Measurements from ENCODE around the gene NPHP4.
A peak's percentile ranks its signal among the peaks of the same experiment; 100 is the strongest.

Gene NPHP4

DNA sequence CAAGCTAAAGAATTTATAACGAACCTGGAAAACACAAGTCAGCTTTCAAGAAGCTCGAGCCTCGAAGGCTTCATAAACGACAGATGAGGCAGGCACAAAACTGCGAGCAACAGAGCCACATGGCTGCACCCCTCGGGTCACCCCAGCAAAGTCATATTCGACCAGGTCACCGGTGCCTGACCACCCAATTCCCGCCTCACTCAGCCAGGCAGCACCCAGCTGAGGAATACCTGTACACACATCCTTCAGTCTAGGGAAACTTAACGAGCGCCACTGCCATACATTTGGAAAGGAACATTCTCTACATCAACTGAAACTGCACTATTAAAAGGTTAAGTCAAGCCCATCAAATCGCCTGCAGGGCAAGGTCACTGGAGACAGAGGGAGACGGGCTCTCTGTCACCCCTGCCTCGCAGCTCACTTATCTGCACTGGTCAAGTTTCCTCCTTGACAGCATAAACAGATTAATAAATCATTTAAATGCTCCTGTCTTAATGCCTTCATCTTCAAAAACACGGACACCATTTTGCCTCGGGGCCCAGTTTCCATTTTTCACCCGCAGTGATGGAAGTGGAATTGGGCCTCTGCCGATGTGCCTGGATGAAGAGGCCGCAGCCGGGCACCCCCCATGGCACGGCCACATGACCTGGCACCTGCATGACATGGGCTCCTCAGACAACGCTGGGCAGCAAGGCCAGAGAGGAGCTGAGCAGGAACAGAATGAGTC is 20.6 kb downstream of the NPHP4 start:
- DNase-seq = peak in 1 of 14 donors; percentile 14

DNA sequence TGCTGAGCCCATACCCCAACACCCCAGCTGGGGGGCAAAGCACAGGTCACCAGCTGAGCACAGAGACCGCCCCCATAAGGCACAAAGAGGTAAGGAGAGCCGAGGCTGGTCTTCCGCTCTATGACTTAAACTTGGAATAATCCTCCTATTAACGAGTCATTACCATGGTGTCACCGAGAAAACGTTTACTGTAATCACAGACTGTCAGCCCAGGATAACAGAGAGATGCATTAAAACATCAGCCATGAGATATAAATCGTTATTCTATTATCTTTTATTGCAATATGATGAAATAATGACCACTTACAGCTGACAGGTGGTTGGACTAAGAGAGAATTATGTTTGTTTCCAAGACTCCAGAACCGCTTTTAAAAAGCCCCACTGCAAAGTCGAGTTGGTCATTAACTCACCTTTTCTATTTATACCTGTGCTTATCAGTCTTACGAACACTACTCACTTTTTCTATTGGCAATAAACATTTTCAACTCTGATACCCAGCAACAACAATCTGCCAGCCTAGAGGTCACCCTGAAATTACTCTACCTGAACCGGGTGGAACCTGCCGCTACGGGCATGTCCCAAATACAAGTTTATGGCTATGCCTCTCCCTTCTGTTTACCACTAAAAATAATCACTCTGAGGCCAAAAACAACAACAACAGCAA is 21.5 kb downstream of the NPHP4 start:
- no peak for DNase-seq

DNA sequence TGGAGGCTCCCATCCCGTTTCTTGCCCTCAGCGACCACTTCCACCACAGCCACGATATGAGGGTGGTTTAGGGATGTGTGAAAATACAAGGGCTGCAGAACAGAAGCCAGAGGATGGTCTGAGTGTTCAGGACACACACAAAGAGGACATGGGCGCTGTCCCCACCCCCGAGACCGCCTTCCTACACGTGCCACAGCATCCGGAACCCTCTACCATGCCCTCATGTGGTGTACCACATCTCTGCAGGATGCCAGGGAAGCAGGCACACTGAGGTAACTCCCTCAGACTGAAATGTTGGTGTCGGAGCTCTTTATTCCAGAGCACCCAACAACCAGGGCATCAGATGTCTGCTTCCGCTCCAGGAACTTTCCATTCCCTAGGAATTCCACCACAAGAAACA is 23.1 kb downstream of the NPHP4 start:
- DNase-seq = no peak

DNA sequence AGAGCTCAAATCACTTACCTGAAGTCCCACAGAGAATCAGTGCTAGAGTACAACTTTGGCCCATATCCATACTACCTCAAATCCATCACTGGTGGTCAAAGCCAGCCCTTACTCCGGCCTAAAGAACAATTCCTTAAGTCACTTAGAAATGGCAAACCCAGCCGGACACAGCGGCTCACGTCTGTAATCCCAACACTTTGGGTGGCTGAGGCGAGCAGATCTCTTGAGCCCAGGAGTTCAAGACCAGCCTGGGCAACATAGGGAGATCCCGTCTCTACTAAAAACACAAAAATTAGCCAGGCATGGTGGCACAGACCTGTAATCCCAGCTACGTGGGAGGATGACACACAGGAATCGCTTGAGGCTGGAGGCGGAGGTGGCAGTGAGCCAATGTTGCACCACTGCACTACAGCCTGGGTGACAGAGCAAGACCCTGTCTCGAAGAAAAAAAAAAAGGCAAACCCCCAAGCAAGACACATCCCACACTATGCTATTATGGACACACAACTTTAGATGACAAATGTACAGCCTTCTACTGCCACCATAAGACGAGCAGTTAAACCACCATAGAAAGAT is 24.0 kb downstream of the NPHP4 start:
- DNase-seq = no peak

DNA sequence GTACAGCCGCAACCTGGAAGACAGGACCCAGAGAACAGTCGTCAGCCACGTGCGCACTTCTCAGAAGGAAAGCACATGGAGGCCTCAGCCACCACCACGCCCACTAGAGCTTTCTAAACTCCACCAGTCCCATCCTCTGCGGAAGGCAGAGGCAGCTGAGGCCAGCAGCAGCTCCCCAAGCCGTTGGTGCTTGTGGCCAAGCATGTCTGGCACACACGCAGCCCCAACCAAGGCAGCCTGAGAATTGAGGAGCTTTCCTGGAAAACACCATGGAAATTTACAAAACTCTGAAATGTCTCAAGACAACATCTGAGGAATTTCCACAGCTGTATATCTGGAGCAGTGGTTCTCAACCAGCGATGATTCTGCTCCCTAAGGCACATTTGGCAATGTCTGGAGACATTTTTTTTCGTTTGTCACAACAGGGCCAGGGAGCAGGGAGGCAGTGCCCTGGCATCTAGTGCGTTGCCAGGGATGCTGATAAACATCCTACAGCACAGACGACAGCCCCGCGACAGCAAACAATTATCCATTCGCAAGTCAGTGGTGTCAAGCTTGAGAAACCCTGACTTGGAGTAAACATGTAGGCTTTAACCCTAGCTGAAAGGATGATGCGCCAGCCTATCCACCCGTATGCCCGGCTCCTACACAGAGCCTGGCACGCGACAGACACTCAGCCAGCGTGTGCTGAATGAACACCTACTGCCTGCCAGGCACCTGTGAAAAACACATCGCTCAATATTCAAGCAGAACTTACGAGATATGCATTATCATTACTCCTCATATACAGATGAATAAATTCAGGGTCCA is 24.7 kb downstream of the NPHP4 start:
- DNase-seq = peak in 1 of 14 donors; percentile 5

DNA sequence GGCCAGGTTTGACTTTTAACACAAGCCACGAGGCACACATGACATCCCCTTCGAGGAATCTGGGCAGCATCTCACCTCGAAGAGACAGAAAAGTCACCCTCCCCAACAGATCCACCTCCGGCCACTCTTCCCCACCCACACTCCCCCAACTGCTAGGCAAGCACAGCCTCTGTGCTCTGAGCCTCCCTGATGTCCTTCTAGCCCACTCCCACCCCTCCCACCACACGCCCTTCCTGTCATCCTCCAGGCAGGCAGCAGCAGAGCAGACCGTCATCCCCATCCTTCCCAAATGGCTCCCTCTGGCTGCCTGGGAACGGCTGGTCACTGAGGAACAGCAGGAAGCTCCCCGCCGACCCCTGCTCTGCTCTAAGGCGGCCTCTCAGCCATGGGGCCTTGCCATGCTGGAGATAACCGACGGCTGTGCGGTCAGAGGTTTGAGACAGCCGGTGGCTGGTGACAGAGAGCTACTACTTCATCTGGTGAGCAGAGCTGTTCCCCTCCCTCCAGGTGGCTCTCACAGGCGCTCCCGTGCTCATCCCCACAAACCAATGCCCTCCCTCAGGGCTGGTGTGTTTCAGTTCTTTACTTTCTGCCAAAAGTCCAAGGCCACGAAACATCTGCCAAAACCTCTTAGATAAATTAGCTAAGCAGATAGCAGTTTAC is 25.6 kb downstream of the NPHP4 start:
- DNase-seq = no peak

DNA sequence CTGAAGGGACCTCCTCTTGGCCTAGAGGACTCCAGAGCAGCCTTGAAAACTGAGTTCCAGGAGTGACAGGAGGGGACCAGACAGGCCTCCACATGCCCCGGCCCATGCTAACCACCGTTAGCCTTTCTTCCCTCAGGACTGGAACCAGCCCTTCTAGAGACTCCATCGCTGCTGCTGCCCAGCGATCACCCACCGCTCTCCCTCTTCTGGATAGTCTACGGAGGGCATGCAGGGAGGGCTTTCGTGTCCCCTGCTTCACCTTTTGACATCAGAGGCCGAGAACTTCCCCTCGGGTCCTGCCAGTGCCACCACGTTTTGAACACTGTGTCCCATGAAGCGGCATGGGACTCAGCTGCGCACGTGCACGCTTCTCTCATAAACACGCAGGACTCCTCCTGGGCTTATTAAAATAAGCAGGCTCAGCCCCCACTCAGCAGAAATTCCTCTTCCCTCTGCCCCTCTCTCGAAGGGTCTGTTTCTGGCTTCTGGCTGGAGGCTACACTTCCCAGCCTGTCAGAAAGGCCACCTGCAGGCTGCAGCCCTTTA is 26.6 kb downstream of the NPHP4 start:
- no peak for DNase-seq

DNA sequence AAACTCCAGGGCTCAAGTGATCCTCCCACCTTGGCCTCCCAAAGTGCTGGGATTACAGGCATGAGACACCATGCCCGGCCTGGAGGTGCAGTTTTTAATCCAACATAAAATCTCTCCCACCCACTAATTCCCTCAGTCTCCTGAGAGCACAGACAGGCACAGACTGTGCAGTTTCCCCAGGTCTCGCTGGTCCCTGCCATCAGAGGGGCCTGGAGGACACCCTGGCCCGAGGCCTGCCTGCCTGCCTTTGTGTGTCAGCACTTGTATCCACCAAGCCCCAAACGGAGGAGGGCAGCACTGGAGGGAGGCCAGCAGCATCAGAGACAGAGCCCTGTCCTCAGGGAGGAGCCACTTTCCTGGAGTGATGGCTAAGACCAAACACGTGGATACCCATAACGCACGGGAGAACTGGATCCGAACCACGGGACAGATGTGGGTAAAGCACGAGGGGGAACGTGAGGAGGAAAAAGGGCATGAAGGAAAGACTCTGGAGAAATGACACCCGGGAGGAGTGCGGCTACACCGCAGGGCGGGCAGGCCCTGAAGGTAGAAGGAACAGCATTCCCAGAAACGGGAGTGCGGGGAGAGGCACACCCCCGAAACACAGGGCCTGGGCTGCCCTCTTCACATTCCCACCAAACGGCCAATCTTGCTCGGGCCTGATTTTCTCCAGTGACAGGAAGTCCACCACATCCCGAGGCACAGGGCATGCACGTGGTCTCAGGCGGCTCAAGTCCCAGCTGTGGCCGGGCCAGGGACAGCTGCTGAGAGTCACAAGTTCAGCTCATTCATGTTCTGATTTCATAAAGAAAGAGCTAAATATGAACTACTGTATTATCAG is 29.7 kb downstream of the NPHP4 start:
- DNase-seq = no peak

DNA sequence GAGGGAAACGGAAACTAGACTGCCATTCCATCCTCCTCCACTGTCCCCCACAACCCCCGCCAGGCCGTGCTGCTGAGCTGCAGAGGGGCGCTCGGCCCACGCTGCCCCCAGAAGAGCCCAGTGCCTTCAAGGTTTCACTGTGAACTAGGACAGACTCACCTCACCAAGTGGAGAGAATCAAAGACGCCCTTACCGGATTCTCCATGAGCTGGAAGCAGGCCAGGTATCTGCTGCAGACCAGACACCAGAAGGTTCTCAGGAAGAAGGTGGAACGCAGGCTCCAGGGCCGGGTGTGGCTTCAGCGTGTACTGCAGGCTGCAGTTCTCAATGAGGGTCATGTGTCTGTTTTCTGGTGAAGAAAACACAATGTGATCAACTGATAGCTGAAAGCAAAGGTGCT is 30.6 kb downstream of the NPHP4 start:
- DNase-seq = no peak

DNA sequence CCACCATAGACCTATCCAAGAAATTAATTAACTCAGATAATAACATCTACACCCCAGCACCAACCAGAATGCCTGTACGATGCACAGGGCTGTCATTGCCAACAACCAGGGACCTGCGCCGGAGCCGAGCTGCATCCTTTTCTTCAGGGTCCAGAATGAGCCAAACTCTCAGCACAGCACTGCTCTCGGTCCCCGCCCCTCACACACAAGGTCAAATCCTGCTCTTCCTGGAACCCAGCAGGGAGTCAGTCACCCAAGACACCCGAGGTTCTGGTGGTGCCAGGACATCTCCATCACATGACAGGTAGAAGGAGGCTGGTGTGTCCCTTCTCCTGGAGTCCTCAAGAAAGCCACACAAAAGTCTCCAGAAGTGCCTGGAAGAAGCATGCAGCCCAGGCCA is 31.9 kb downstream of the NPHP4 start:
- no peak for DNase-seq

DNA sequence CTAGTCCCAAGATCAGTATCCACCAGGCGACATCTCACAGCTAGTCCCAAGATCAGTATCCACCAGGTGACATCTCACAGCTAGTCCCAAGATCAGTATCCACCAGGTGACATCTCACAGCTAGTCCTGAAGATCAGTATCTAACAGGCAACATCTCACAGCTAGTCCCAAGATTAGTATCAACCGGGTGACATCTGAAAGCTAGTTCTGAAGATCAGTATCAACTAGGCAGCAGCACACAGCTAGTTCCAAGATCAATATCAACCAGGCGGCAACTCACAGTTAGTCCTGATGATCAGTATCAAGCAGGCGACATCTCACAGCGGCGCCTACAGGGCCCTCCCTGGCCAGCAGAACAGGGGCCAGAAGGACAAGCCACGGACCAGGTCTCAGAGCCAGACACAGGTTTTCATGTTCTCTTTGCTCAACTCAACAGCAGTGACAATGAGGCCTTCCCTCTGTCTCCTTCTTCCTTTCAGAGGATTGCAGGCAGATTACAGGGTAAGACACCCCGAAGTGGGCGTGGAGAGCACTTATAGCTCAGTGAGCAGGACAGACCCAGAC is 32.5 kb downstream of the NPHP4 start:
- DNase-seq = no peak

DNA sequence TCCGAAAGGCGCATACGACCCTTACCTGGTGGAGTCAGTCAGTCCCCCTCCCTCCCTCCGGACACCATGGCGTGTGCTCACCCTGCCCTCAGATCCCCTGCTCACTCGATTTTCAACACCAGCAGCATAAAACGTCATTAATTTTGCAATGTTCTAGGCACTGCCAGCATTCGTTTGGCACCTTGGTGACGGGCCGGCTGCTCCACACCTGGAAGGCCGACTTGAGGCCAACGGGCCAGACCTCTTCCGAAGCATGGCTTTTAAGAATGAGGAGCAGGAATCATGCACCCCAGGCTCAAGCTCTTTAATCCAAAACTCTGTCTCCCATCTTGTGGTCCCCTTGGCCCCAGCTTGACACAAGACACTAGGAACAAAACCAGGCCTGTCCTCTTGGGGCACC is 33.1 kb downstream of the NPHP4 start:
- DNase-seq = no peak

DNA sequence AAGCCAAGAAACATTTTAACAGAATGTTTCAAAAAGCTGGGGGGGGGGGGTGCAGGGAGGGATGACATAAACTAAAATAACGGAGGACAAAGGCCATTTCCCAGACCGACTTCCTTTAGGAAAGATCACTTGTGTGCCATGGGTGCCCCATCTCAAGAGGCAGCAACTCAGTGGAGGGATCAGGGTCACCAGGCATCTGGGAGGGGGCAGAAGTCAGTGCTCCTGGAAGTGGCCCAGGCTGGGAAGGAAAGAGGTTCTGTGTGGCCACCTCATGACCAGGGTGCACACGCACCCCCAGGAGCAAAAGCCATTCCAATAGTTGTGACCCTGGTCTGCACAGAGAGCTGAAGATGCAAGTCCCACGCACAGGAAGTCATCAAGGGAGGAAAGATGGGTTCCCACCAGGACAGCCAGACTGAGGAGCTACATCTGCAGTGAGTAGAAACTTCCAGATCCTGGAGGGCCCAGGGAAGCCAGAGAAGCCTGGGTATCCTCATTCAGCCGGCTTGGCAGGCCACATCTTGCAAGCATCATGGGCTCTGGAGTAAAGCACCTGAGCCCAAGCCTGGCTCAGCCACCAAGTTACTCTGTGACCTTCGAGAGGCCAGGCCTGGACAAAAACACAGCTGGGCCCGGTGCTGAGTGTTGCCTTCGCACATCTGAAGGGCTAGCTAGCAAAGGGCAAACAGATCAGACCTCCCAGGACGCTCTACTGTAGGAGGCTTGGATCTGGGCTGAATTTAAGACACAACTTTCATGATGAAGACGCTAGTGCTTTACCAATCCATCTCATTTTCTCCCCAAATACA is 36.0 kb downstream of the NPHP4 start:
- no peak for DNase-seq

DNA sequence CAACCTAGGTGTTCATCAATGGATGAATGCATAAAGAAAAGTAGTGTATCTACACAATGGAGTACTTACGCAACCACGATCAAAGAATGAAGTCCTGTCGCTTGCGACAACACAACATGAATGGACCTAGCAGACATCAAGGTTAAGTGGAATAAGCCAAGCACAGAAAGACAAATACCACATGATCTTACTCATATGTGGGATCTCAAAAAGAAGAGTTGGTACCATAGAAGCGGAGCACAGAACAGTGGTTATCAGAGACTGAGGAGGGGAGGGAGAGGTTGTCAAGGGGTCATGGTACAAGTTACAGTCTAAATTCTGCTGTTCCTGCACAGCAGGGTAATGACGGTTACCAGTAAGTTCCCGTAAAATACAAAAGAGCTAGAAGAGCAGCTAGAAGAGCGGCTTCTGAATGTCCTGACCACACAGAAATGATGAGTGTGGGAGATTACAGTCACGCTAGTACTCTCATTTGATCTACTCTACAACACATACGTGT is 36.7 kb downstream of the NPHP4 start:
- DNase-seq = no peak

DNA sequence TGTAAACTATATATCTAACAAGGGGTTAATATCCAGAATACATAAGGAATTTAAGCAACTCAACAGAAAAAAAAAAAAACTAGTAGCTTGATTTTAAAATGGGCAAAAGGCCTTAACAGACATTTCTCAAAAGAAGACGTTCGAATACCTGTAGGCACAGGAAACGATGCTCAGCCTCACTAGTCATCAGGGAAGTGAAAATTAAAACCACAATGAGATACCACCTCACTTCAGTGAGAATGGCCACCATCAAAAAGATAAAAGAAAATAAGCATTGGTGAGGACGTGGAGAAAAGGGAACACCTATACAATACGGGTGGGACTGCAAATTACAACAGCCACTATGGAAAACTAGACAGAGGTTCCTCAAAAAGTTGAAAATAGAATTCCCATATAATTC is 37.3 kb downstream of the NPHP4 start:
- no peak for DNase-seq

DNA sequence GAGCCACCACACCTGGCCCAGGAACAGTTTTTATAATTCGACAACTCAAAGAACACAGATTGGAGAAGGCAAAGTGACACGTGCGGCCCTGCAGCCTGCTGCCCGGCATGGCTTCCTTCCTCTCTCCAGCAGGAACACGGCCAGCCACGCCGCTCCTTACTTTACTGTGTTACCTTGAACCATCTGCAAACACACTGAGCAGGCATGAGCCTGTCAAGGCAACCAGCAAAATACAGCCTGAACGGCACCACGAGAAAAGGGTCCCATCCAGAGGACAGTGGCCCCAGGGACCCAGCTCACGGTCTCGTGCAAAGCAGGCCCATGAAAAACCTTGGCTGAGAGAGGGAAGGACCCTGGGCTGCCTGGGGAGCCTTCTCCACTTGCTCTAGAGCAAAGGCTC is 38.8 kb downstream of the NPHP4 start:
- DNase-seq = no peak

DNA sequence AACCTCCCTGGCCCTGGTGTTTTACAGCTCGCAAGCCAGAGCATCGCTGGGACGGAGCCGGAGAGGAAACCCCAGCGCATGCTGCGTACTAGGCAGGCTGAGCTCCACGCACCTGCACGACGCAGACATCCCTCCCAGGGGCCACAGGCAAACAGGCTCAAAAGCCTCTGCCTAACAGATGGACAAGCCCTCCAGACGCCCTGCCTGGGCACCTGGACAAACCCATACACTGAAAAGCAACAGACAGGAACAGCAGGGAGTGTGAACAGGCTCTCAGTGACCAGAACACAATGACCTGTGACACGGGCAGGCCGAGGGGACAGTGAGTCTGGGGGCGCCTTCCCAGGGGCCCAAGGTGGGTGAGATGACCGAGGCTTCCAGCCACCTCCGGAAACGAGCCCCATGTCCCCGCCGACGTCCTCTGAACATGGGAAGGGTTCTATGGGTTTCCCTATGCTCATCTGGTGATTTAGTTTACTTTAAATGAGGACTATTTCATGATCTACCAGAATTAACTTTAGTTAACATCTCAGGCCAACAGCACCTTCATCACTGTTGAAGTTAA is 40.3 kb downstream of the NPHP4 start:
- DNase-seq = no peak

DNA sequence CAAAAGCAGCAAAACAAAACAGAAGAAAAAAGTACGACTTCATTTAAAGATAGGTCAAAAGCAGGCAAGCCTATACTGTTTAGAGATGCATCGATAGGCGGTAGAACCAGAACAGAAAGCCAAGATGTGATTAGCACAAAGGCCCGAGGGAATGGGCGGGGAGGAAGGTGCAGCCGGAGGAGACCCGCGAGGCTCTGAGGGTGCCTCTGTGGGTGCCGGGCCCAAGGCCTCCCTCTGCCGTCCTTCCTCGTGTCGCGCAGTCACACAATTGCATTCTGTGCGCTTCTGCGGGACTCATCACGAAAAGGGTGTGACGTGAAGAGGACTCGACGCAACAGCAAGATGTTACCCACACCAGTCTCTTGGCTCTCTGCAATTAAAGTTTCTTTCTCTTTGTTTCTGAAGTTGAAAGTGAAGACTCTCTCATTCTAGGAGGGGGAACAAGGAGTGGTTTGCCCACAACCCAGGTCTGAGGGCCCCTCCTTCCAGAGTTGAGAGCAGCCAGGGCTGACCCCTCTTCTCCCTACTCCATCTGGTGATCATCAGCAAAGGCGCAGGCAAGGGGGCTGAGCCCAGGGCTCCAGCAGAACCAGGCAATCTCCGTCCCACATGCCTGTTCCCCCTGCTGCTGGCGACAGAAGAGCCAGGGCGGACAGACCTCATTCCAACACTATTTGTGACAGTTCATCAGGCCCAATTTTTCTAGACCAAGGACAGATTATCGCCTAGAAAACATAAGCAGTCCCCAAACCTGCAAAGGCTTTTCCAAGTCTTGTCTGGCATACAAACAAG is 41.0 kb downstream of the NPHP4 start:
- no peak for DNase-seq

Measured in C1 segment of cervical spinal cord (tissue), 14 donors.